K562 (cell line): ENCODE results near the gene MACROD2. TPM values are rescaled to one million over a fixed set of nuclear protein-coding genes. Genes with fewer than 3 reads are reported as not detected.

Experiments
- ATAC-seq: fragments of 200-7000 bp; cut with Tn5 transposase; 3 replicates; pipeline ENCODE4 v1.9.1; 2020; ENCODE audit warnings: moderate library complexity
- BruUV-seq: library from RNA; stranded (reverse); fragments of 400-500 nt; replicated peaks from 2 replicates; lab custom pipeline; 2021; lab: Mats Ljungman, UMichigan
- CTCF ChIA-PET: fragments of 300-600 bp; formaldehyde crosslinking; extraction: SDS; loops from one replicate; lab custom pipeline; 2021; ENCODE audit warnings: low intra/inter-chr PET ratio; lab: Yijun Ruan, JAX
- POLR2A ChIA-PET: fragments of 300-600, 350-650 bp; sonication (Branson Sonifier 250); formaldehyde crosslinking; extraction: SDS; loops from one replicate; lab custom pipeline; 2021; ENCODE audit warnings: antibody characterized with exemption, inconsistent platforms; lab: Yijun Ruan, JAX
- DNase-seq, 4 experiments: peaks; one replicate each; pipeline versions ENCODE4 v3.0.0 to v3.0.0-alpha.2; 2011 to 2018; ENCODE audit warnings: low spot score in 3 of 4, mixed read lengths in 3 of 4; ENCODE audit errors: extremely low read depth in 1 of 4
- FAIRE-seq: peaks from 2 replicates; lab custom pipeline; 2011; peaks lifted over from hg19 to GRCh38; lab: Jason Lieb, UNC
- H2AFZ ChIP-seq: 2 replicates; pipeline ENCODE4 v1.6.0; 2011; ENCODE audit warnings: low read depth, low read length, control low read depth, inconsistent platforms
- H3K27ac ChIP-seq: fragments of 200-600 bp; 3 replicates; pipeline ENCODE4 v1.8.0; 2011; ENCODE audit warnings: low read depth, mild to moderate bottlenecking, control low read depth, inconsistent platforms, low read length, moderate library complexity, mixed read lengths; ENCODE audit errors: extremely low read depth
- H3K27me3 ChIP-seq, 2 experiments: fragments of 300-600 bp in 1 of 2; 2 replicates in 1 of 2; 3 replicates in 1 of 2; pipeline versions ENCODE4 v1.6.0 to v1.8.0; 2011; ENCODE audit warnings: inconsistent platforms in 2 of 2, low read length in 2 of 2, mild to moderate bottlenecking in 1 of 2, mixed read lengths in 1 of 2, moderate library complexity in 1 of 2; ENCODE audit not compliant: control insufficient read depth in 2 of 2, insufficient read depth in 2 of 2
- H3K36me3 ChIP-seq: fragments of 300-600 bp; 3 replicates; pipeline ENCODE4 v1.8.0; 2011; ENCODE audit warnings: mild to moderate bottlenecking, low read length, inconsistent platforms; ENCODE audit not compliant: control insufficient read depth, insufficient read depth
- H3K4me1 ChIP-seq, 2 experiments: fragments of 200-600 bp in 1 of 2; replicated peaks in 1 of 2; 2 replicates in 1 of 2; 3 replicates in 1 of 2; pipeline versions ENCODE4 v1.5.1 to v1.8.0; 2011; ENCODE audit warnings: inconsistent platforms in 2 of 2, low read length in 2 of 2, mild to moderate bottlenecking in 1 of 2, mixed read lengths in 1 of 2, moderate library complexity in 1 of 2; ENCODE audit not compliant: control insufficient read depth in 2 of 2, insufficient read depth in 2 of 2
- H3K4me2 ChIP-seq: 2 replicates; pipeline ENCODE4 v1.6.1; 2011; ENCODE audit warnings: low read length, control low read depth, inconsistent platforms, mixed read lengths; ENCODE audit not compliant: insufficient read depth
- H3K4me3 ChIP-seq: fragments of 200-600 bp; sonication (generic), shearing (Covaris generic); 2 replicates; pipeline ENCODE4 v1.5.1; 2016; ENCODE audit warnings: control low read depth, inconsistent platforms
- H3K79me2 ChIP-seq: fragments of 200-600 bp; 3 replicates; pipeline ENCODE4 v1.8.0; 2011; ENCODE audit warnings: low read length, inconsistent platforms; ENCODE audit not compliant: control insufficient read depth, insufficient read depth
- H3K9ac ChIP-seq, 2 experiments: 2 replicates each; pipeline versions ENCODE4 v1.6.0 to v1.6.1; 2011; ENCODE audit warnings: low read depth in 2 of 2, low read length in 2 of 2, control low read depth in 1 of 2, inconsistent platforms in 1 of 2, mild to moderate bottlenecking in 1 of 2, mixed read lengths in 1 of 2; ENCODE audit not compliant: insufficient read depth in 1 of 2
- H3K9me1 ChIP-seq: one replicate; pipeline ENCODE4 v1.6.0; 2011; ENCODE audit warnings: inconsistent platforms, mild to moderate bottlenecking, low read length, moderate library complexity; ENCODE audit not compliant: control insufficient read depth, insufficient read depth
- H3K9me3 ChIP-seq: replicated peaks from 2 replicates; pipeline ENCODE4 v1.5.1; 2011; ENCODE audit warnings: low read depth, low read length, inconsistent platforms; ENCODE audit not compliant: control insufficient read depth, insufficient read depth
- H4K20me1 ChIP-seq: replicated peaks from 2 replicates; pipeline ENCODE4 v1.6.1; 2011; ENCODE audit warnings: low read length, inconsistent platforms, mixed read lengths; ENCODE audit not compliant: control insufficient read depth, insufficient read depth
- ETV6 ChIP-seq, 3 experiments: fragments of 150-350 bp in 1 of 3; sonication (generic) in 1 of 3; formaldehyde crosslinking in 1 of 3; IDR thresholded peaks; 2 replicates each; pipeline versions ENCODE4 v1.6.1 to v1.8.0; 2014 to 2022; ENCODE audit warnings: borderline replicate concordance in 2 of 3, low read depth in 2 of 3, antibody characterized with exemption in 1 of 3, low read length in 1 of 3, mild to moderate bottlenecking in 1 of 3, missing genetic modification reagents in 1 of 3
- HDGF ChIP-seq: fragments of 450-650 bp; IDR thresholded peaks from 2 replicates; pipeline ENCODE4 v1.6.1; 2016
- MYNN ChIP-seq, 2 experiments: sonication (generic); formaldehyde crosslinking in 1 of 2; IDR thresholded peaks; 2 replicates each; pipeline versions ENCODE4 v1.5.0 to v1.6.1; 2016 to 2020; ENCODE audit warnings: antibody characterized with exemption in 1 of 2, missing genetic modification reagents in 1 of 2
- PCBP1 ChIP-seq: fragments of 200-400 bp; formaldehyde crosslinking; IDR thresholded peaks from 2 replicates; pipeline ENCODE4 v1.6.1; 2018; ENCODE audit warnings: mild to moderate bottlenecking, low read depth, low read length; ENCODE audit not compliant: poor library complexity, severe bottlenecking
- SIX5 ChIP-seq, 2 experiments: IDR thresholded peaks; 2 replicates each; pipeline ENCODE4 v1.6.1; 2011; ENCODE audit warnings: low read length in 2 of 2, borderline replicate concordance in 1 of 2, low read depth in 1 of 2, mild to moderate bottlenecking in 1 of 2, moderate library complexity in 1 of 2; ENCODE audit not compliant: insufficient read depth in 1 of 2
- SREBF1 ChIP-seq: fragments of 150-350 bp; IDR thresholded peaks from 2 replicates; pipeline ENCODE4 v1.6.1; 2014; ENCODE audit warnings: antibody characterized with exemption, low read depth, low read length, borderline replicate concordance
- ZNF212 ChIP-seq: fragments of 450-650 bp; formaldehyde crosslinking; IDR thresholded peaks from 2 replicates; pipeline ENCODE4 v1.4.0; 2020; ENCODE audit warnings: mild to moderate bottlenecking
- ZNF699 ChIP-seq: fragments of 250-450 bp; sonication (Bioruptor Pico); IDR thresholded peaks from 2 replicates; pipeline ENCODE4 v1.8.0; 2021; ENCODE audit warnings: mild to moderate bottlenecking, moderate library complexity; ENCODE audit not compliant: insufficient replicate concordance
- ZSCAN29 ChIP-seq: fragments of 450-650 bp; IDR thresholded peaks from 2 replicates; pipeline ENCODE4 v1.6.1; 2017
- WGBS: fragments of 100-300 bp; shearing (Covaris generic); methylation state at CpG from one replicate; pipeline ENCODE4 v1.1.6; 2016; ENCODE audit warnings: low coverage, mixed read lengths; ENCODE audit not compliant: insufficient coverage; ENCODE audit errors: missing lambda C conversion rate; 5-methylcytosine and 5-hydroxymethylcytosine counted together
- in situ Hi-C: fragments of 300-500 bp; cut with MboI; formaldehyde crosslinking; loops from 4 replicates; pipeline ENCODE4 v1.15.0; 2018; ENCODE audit warnings: inconsistent platforms, mixed read lengths
- intact Hi-C: fragments of 100-400 bp; cut with micrococcal nuclease; formaldehyde crosslinking; loops from 2 replicates; pipeline ENCODE4 v1.14.2; 2022
- polyA plus RNA-seq, 8 experiments: library from polyadenylated mRNA; depleted of rRNA in 4 of 8; stranded (reverse) in 5 of 8; unstranded in 3 of 8; fragments of >200 nt; fragmentation: Nextera tagmentation in 2 of 8; fragmentation: Illumina TruSeq in 1 of 8; extraction: Ambion mirVana in 2 of 8; extraction: Trizol in 1 of 8; gene quantifications; 2 replicates each; pipeline versions ENCODE4 v1.2.1 to v1.2.3, GENCODE V29; 2011 to 2014; ENCODE audit warnings: inconsistent platforms in 1 of 8, missing spikeins in 1 of 8
- total RNA-seq, 7 experiments: library from RNA; depleted of rRNA in 6 of 7; stranded (reverse); fragments of >200 nt in 6 of 7; fragmentation: Illumina TruSeq in 2 of 7; extraction: Trizol in 2 of 7; gene quantifications; 2 replicates each; pipeline versions ENCODE4 v1.2.1 to v1.2.3, GENCODE V29; 2011 to 2021; ENCODE audit warnings: low replicate concordance in 1 of 7
- TF ChIP-seq, protein P1 (sequence below), 2 experiments: IDR thresholded peaks; 2 replicates each; pipeline ENCODE4 v1.6.1; 2011; ENCODE audit warnings: borderline replicate concordance in 1 of 2, control low read depth in 1 of 2, low read depth in 1 of 2, low read length in 1 of 2, mild to moderate bottlenecking in 1 of 2, mixed read lengths in 1 of 2, moderate library complexity in 1 of 2; ENCODE audit not compliant: insufficient read depth in 1 of 2, insufficient read length in 1 of 2, poor library complexity in 1 of 2, severe bottlenecking in 1 of 2; ENCODE audit errors: extremely low read depth in 1 of 2
- TF ChIP-seq, protein P2 (sequence below): sonication (generic); formaldehyde crosslinking; IDR thresholded peaks from 2 replicates; pipeline ENCODE4 v1.9.0; 2022; ENCODE audit warnings: mild to moderate bottlenecking, missing genetic modification reagents
- TF ChIP-seq, protein P3 (sequence below): fragments of 450-650 bp; IDR thresholded peaks from 2 replicates; pipeline ENCODE4 v1.6.1; 2016; ENCODE audit warnings: low read depth

The MACROD2 gene
- total and polyA plus RNA-seq, 9 of the 15 experiments (the other 6 are each of a cell fraction or from before 2014, with no cell fraction given): not detected

DNA sequence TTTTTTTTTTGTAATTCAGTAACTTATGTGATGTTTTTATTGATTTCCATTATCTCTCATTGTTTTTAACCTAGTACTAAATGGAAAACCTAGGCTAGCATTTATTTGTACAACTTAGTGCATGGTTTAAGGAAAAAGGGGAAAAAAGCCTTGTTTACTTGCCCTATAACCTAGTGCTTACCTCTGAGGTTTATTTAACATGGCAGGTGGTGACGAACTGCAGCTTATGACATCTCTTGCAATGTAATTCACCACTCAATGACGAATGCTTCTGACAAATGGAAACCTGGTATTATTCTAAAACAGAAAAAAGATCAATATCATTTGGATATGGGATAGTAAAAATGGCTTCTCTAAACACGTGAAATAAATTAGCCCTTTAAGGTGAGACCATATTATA is 960.7 kb downstream of the MACROD2 start:
- POLR2A ChIA-PET: no interaction called here
- no peak for DNase-seq
- intact Hi-C loops (no loop called here), in situ Hi-C loops (no loop called here)
- CTCF ChIA-PET: no interaction called here
- Histone ChIP-seq H3K79me2 (no peaks in the 10 kb centered on the region), H4K20me1 (no peaks in the 10 kb centered on the region), H2AFZ (no peak overlapping the region), H3K4me2 (no peak overlapping the region), H3K9ac (no peak overlapping the region), H3K9me1 (no peaks in the 10 kb centered on the region), H3K9me3 (no peaks in the 10 kb centered on the region), H3K27ac (no peak overlapping the region), H3K4me1 (no peaks in the 10 kb centered on the region), H3K36me3 (no peaks in the 10 kb centered on the region), H3K4me3 (no peak overlapping the region), H3K27me3 (no peaks in the 10 kb centered on the region)
- ATAC-seq: no peak
- 0% methylated on average over 2 of the region's 3 CpGs for WGBS
- FAIRE-seq: no peak
- no TSS peak for BruUV-seq
- TF ChIP-seq SREBF1: no peak
- no peak for TF ChIP-seq SIX5 (IDR thresholded peaks at IDR 0.05; ENCODE audit: borderline replicate concordance in 1 of 2, insufficient read depth in 1 of 2, low read depth in 1 of 2, low read length in 2 of 2)
- no peak for TF ChIP-seq ZNF699 (CRISPR knock-in tag)
- no peak for TF ChIP-seq PCBP1
- no peak for TF ChIP-seq ZSCAN29
- no peak for TF ChIP-seq ETV6 (IDR thresholded peaks at IDR 0.05; ENCODE audit: borderline replicate concordance in 1 of 2, low read depth in 2 of 2, low read length in 1 of 2)
- TF ChIP-seq ETV6 (CRISPR knock-in tag; IDR thresholded peaks at IDR 0.05; ENCODE audit: borderline replicate concordance): no peak
- TF ChIP-seq HDGF: no peak
- no peak for TF ChIP-seq ZNF212
- TF ChIP-seq, protein P1, sequence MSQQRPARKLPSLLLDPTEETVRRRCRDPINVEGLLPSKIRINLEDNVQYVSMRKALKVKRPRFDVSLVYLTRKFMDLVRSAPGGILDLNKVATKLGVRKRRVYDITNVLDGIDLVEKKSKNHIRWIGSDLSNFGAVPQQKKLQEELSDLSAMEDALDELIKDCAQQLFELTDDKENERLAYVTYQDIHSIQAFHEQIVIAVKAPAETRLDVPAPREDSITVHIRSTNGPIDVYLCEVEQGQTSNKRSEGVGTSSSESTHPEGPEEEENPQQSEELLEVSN (IDR thresholded peaks at IDR 0.05; ENCODE audit: borderline replicate concordance in 1 of 2, extremely low read depth in 1 of 2, insufficient read depth in 1 of 2, insufficient read length in 1 of 2, low read depth in 1 of 2, low read length in 1 of 2, poor library complexity in 1 of 2, severe bottlenecking in 1 of 2): no peak
- no peak for TF ChIP-seq MYNN (IDR thresholded peaks at IDR 0.05)
- TF ChIP-seq MYNN (CRISPR knock-in tag; IDR thresholded peaks at IDR 0.05): no peak
- TF ChIP-seq, protein P2, sequence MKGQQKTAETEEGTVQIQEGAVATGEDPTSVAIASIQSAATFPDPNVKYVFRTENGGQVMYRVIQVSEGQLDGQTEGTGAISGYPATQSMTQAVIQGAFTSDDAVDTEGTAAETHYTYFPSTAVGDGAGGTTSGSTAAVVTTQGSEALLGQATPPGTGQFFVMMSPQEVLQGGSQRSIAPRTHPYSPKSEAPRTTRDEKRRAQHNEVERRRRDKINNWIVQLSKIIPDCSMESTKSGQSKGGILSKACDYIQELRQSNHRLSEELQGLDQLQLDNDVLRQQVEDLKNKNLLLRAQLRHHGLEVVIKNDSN (CRISPR knock-in tag): no peak
- TF ChIP-seq, protein P3, sequence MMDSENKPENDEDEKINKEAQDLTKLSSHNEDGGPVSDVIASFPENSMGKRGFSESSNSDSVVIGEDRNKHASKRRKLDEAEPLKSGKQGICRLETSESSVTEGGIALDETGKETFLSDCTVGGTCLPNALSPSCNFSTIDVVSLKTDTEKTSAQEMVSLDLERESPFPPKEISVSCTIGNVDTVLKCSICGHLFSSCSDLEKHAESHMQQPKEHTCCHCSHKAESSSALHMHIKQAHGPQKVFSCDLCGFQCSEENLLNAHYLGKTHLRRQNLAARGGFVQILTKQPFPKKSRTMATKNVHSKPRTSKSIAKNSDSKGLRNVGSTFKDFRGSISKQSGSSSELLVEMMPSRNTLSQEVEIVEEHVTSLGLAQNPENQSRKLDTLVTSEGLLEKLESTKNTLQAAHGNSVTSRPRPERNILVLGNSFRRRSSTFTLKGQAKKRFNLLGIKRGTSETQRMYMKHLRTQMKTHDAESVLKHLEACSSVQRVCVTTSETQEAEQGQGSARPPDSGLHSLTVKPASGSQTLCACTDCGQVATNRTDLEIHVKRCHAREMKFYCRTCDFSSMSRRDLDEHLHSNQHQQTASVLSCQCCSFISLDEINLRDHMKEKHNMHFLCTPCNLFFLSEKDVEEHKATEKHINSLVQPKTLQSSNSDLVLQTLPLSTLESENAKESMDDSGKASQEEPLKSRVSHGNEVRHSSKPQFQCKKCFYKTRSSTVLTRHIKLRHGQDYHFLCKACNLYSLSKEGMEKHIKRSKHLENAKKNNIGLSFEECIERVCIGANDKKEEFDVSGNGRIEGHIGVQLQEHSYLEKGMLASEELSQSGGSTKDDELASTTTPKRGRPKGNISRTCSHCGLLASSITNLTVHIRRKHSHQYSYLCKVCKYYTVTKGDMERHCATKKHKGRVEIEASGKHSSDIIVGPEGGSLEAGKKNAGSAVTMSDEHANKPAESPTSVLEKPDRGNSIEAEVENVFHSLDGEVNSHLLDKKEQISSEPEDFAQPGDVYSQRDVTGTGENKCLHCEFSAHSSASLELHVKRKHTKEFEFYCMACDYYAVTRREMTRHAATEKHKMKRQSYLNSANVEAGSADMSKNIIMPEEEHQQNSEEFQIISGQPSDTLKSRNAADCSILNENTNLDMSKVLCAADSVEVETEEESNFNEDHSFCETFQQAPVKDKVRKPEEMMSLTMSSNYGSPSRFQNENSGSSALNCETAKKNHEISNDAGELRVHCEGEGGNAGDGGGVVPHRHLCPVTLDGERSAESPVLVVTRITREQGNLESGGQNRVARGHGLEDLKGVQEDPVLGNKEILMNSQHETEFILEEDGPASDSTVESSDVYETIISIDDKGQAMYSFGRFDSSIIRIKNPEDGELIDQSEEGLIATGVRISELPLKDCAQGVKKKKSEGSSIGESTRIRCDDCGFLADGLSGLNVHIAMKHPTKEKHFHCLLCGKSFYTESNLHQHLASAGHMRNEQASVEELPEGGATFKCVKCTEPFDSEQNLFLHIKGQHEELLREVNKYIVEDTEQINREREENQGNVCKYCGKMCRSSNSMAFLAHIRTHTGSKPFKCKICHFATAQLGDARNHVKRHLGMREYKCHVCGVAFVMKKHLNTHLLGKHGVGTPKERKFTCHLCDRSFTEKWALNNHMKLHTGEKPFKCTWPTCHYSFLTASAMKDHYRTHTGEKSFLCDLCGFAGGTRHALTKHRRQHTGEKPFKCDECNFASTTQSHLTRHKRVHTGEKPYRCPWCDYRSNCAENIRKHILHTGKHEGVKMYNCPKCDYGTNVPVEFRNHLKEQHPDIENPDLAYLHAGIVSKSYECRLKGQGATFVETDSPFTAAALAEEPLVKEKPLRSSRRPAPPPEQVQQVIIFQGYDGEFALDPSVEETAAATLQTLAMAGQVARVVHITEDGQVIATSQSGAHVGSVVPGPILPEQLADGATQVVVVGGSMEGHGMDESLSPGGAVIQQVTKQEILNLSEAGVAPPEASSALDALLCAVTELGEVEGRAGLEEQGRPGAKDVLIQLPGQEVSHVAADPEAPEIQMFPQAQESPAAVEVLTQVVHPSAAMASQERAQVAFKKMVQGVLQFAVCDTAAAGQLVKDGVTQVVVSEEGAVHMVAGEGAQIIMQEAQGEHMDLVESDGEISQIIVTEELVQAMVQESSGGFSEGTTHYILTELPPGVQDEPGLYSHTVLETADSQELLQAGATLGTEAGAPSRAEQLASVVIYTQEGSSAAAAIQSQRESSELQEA: no peak
